ENCODE data around the gene PLCB4.

Gene PLCB4

DNA sequence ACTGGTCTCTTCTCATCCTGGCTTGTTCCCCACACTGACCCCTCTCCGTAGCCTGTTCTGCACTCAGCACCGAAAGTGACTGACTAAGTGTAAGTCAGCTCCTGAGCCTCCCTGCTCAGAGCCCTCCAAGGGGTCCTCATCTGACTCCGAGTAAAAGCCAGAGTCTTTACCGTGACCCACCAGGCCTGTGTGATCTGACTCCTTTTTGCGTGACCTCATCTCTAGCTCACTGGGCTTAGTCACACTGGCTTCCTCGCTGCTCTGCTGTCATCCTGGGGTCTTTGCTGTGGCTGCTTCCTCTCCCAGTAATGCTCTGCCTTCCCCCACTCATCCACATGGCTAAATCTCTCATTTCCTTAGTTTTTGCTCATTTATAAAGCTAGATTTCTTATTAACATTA, 116.6 kb downstream of the PLCB4 start:
- no peak for DNase-seq

DNA sequence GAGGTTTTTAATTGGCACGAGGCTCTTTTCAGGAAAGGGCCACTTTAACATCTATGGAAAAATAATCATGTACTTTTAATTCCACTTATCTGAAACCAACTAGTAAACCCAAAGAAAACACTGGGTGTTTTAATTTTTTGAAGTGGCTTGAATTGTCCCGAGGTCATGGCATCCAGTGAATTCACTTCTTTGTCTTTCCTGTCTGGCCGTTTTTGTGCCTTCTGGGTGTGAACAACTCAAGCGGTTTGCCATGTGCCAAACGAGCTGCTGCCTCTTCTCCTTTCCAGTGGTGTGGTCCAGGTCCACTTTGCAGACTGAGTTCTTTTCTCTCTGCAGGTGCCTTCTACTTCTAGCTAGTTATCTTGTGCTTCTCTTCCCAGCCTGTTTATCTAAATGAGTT, 117.5 kb downstream of the PLCB4 start:
- DNase-seq: no peak

DNA sequence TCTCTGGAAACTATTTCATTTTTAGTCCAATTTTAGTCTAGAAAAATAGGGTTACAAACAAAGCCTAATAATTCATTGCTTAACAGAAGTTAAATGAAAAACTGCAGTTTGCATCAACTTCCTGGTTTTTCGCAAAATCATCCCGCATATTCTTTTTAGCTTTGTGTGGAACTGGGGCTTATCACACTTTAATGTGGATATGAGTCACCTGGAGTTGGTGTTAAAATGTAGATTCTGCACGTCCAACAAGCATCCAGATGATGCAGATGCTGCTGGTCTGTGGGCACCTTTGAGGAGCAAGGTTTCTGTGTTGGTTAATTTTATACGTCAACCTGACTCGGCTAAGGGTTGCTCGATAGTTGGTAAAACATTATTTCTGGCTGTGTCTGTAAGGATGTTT, 126.1 kb downstream of the PLCB4 start:
- no peak for DNase-seq

DNA sequence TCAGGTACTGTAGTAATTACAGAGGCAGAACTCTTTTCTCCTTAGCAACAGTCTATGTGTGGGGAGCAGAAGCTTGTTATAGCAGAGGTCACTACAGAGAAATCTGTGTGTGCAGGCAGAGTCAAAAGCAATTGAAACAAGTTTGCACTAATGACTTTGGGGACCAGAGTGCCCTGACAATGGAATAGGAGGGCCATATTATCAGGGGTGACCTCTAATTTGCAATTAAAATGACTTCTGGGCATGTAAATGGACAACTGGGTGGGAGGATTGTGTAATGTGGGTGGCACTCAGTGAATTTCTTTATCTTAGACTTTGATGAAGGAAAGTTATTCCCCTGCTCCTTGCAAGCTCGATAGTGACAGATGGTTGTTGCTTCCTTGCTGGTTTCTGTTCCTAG, 127.2 kb downstream of the PLCB4 start:
- no peak for DNase-seq

DNA sequence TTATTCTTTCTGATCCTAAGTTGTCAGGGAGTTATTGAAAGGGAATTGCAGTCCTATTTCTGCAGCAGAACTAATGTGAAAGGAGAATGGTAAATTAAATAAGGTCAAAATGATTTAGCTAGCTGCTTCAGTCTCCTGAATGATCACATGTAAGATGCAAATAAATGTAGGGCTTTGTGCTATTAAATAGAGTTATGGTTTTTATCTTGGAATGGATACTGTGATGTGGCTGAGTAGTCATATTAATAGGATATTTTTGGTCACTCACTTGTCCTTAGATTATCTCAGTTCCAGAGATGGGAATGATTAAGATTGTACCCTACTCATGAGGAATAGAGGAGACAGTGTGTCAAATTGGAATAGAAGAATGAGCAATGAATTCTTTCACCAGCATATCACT, 129.6 kb downstream of the PLCB4 start:
- DNase-seq: no peak

DNA sequence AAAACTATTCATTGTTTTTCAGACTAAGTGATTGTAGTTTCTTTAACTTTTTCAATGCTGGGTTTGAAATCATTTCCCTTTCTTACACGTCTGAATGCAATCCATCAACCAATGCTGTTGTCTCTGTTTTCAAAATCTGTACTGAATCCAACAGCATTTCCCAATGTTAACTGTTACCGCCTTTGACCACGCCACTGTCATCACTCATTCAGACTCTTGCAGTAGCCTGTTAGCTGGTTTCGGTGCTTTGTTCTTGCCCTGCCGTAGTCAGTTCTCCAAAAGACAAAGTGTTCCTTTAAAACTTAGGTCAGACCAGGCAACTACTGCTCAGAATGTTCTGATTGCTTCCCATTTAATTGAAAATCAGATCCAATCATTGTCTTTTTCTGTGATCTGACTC, 131.3 kb downstream of the PLCB4 start:
- no peak for DNase-seq

DNA sequence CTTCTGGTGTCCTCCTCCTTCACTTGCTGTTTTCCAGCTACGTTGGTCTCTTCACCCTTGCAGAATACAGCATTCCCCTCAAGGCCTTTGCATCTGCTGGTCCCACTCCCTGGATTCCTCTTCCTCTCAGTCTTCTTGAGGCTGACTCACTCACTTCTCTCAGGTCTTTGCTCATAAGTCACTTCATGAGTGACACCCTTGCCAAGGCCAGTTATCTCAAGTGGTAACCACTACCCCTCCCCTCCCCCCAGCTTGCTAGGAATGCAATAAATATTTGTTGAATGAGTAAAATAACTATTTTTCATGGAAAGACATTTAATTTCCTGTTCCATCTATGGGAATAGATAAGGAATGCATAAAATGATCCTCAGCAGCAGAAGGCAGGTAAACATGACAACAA, 131.7 kb downstream of the PLCB4 start:
- no peak for DNase-seq

DNA sequence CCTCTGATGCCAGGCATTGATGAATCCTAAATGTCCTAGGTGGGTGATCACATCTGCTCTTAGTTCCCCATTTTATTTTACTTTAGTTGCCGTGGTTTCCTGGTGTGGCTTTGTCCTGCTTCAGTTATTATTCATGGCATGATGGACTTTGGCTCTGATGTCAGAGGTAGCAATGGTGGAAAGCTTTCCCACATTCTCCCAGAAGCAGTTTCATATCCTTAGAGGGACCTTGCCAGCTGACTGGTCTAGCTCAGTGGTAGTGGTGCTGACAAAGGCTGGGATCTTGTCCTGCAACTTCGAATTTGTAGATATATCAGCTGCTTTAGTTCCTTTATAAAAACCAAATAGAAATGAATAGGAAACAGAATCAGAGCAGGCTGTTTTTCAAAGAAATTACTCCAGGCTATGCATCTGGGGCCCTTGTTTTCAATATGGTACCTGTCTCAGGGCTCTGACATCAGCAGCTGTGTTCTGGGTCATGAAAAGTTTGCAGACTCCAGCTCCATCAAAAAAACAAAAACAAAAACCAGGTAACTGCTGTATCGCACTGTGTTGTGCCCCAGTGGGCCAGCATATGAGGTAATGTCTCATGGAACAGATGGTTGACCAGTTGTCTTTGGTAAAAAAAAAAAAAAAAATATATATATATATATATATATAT, 133.7 kb downstream of the PLCB4 start:
- no peak for DNase-seq

DNA sequence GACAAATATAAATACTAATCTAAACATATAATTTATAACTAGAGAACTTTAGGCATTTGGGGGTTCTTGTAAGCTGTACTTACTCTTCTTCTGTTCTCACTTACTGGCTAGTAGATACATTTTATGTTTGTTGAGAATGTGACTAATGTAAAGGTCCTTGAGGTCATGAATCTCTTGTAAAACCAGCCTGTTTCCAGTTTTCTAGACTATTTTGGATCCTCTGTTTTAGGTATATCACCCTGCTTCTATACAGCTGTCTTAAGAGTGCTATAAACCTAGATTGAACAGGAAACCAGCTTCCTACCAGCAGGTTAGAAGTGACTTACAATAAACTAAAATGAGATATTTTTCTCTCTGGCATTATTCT, 134.2 kb downstream of the PLCB4 start:
- no peak for DNase-seq

DNA sequence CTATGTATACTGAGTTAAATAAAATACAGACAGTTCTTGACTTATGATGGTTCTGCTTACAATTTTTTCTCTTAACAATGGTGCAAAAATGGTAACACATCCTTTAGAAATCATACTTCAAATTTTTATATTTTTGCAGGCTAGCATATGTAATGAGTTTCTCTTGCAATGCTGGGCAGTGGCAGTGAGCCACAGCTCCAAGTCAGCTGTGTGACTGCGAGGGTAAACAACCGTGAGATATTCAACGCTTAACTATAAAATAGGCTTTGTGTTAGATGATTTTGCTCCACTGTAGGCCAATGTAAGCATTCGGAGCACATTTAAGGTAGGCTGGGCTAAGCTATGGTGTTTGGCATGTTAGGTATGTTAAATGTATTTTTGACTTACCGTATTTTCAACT, 136.1 kb downstream of the PLCB4 start:
- no peak for DNase-seq

DNA sequence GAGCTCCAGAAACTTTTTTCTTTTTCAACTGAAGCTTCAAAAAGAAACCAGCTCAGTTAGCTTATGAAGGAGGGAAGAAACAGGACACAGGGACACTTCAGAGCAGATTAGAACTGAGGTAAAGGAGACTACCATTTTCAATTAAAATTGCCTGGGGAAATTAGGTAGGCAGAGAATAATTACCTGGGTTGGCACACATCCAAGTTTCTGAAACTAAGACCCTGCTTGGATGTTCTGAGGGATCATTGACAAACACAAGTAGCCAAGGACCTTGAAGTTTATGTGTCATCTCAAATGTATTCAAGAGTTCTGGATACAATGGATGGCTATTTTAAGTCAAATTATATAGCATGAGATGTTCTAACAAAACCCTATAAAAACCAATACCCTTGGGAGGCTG, 137.6 kb downstream of the PLCB4 start:
- DNase-seq: no peak

DNA sequence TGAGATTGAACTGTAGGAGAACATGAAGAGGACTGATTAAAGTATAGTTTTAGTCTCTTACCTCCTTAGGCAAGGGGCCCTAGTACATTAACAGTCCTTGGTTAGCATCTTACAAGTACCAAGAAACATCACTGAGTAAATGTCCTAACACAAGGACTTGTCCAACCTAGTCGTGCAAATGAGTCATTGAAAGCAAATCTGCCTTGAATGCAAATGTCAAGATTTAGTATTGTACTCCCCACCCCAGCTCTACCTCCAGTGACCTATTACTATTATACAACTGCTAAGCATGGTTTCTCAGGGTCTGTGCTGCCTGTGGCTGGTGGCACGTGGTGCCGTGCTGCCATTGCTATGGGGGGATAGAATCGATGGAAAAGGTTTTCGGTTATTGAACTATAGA, 138.4 kb downstream of the PLCB4 start:
- no peak for DNase-seq

DNA sequence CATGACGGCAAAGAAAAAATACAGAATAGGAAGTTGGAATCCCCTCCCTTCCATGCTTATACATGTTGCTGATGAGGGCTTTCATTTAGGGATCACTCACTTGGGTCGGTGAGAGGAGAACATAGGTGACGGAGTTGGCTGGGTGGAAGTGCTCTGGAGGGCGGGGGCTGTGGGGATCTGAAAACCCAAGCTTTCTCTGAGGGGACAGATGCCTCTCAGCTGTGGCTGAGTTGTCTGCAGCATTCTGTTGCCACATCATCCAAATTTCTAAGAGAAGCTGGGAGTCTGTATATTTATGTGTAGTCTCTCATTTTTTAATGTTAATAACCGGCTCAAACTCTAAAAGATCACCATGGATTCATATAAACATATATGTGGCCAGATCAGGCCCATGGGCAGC, 141.5 kb downstream of the PLCB4 start:
- no peak for DNase-seq

DNA sequence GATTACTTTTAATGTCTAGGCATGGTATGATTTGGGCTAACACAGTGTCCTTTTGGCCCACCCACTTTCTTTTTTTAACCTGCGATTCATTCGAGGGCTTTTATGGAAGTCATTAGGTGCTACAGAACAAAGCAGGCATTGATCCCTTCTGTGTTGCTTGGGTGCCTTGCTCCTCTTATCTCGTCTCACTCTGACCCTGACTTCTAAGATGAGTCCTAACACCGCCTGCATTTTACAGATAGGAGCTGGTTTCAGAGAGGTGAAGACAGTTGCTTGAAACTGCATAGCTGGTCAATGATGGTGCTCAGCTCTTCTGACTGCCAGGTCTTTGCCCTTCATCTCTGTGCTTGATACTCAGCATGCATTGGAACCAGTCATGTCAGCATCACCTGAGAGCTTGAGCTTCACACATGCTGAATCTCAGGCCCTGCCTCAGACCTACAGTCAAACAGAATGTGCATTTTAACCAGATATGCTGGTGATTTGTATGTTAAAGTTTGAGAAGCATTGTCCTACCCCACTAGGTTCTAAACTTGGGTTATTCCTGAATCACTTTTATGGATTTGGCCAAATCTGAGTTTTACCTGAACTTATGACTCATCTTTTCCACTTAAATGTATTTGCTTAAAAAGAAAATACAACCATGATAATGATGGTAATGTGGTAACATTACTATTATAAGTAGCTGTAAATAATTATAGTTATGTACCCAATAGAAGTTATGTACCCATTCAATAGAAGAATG, 142.3 kb downstream of the PLCB4 start:
- DNase-seq: no peak

DNA sequence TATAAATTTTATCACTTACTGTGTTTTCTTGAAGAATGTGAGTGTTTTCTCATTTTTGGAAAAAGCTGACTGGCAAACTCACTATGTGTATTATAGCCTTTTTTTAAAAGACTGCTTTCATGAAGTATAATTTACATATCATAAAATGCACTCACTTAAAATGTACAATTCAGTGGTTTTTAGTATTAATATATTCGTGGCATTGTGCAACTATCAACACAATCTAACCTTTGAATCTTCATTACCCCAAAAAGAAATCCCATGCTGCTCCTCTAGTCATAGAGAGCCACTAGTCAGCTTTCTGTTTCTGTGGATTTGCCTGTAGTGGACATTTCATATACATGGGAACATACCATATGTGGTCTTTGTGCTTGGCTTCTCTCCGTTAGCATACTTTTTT, 143.8 kb downstream of the PLCB4 start:
- no peak for DNase-seq

DNA sequence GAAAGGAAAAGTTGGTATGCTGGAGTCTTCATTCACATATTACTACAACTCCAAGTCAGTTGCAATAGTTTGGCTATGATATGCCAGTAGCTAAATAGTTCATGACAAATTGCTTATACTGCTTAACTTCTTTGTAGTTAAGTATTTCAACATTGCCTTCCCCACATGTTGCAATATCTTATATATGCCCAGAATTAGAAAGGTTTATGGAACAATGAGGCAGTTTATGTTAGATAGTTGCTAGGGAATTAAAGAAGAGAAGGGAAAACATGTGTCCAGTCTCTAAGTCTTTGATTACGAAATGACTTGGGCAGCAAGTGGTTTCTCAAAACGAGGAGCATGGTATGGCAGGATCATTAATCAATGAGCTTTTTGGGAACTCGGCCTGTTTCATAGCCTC, 145.8 kb downstream of the PLCB4 start:
- no peak for DNase-seq

DNA sequence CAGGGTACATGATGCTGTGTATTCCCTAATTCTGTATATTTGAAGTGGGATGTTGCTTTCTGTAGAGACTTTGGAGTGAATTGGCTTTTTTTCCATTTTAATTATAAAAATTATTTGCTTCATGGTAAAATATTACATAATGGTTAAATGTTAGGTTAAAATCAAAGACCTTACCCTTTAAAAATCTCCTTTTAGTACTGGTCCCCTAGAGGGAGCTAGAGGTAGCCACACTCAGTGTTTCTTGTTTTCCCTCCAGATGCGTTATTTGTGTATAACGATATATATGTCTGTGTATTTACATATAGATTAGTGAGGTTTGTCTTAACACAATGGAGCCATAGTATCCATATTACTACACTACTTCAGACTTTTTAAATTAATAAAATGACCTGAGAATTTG, 146.7 kb downstream of the PLCB4 start:
- no peak for DNase-seq

DNA sequence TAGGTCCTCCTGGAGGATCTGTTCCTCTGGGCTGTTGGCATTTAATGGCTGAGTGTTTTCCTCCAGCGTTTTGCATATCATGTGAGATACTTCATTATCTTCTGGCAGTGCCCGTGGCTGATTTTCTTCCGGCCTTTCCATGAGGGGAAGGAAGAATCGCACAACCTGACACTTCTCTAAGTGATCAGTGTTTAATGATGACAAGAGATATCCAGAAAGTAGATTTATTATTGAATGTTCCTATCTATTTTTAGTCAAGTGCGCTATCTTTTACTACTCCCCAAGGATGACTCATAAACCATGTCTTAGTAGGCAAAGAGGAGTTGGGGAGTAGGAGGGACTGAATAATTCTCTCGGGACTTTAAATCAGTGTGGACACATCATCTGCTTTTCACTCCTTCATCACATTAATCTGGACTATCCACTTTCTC, 149.7 kb downstream of the PLCB4 start:
- no peak for DNase-seq

DNA sequence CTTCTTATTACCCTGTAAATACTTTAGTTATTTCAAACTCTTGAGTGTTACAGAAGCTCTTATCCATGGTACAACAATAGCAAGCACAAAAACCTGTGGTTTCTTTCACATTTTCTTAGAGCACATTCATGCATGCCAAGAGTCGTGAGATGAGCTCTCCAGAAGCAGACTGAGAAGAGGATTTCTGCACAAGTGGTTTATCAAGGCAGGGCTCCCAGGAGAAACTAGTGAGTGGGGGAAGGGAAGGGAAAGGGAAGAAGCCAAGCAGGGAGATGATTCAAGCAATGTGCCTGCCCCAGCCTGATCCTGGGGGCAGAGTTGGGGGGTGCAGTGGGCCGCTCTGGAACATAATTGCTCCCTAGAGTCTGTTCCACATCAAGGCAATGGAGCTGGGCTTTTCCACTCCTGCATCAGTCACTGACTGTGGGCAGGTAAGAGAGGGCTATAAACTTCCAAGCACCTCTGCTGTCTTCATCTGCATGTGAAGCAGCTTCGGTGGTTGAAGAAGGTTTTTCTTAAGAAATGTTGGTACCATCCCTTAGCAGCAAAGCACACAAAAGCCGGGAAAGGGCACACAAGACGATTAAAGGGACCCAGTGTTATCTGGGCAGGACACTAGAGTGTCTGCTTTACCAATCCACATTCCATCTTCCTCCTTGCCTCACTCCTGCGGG, 152.1 kb downstream of the PLCB4 start:
- no peak for DNase-seq

DNA sequence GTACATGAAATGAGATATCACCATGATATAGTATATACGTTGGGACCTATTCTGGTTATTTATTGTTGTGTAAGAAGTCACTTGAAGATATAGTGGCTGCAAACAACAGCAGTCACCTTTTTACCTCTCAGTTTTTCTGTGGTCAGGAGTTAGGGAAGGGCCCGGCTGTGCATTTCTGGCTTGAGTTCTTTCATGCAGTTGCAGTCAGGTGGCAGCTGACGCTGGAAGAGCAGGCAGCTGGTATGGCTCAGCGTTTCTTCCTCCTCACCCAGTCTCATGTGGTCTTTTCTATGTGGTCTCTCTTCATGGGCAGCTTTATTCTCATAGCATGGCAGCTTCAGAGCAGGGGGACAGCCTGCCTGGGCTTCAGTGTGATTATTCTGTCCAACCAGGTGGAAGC, 154.4 kb downstream of the PLCB4 start:
- DNase-seq: no peak

DNA sequence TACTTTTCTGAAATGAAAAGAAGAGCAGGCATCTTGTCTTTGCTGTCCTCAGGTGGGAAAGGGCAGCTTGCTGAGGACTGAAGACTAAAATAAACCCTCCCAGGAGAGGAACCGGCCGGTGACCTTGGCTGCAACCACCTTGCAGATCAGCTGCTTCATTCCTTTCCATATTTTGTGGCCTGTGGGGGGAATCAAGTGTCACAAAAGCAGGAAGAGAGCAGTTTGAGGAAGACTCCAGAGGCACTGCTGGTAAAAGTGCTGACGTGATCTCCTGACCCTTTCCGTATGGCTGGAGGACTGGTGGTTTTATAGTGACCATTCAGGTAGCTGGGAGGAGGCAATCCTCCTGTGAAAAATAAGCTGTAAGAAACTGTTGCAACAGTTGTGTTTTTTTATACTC, 157.0 kb downstream of the PLCB4 start:
- DNase-seq: no peak

DNA sequence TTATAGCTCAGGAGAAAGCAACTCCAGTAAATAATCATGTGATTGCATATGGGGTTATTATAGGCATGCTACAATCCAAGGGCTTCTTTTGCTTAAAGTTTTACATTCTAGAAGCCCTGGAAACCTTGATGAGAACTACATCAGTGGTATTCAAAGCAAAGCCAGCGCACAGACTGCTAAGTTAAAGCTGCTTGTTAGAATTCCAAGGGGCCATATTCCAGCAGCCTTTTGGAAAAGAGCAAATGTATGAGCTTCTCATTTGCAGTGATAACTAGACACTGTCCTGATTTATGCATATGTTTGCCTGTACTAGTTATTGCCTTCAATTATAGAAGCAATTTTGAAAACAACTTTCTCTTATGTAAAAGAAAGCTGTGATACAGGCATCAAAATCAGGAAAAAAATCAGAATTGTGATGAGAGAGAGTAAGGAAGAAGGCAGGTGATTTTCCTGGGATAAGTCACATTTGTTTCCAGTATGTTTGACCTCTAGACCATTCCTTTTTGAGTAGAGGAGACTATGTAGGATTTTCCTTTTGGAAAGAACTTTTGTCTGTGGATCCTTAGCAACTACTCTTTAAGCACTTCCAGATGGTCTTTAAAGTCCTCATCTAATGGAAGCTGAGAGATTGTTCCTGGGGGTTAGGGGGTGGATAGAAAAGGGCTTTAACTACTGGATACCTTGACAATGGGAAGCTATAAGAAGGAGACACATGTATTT, 159.2 kb downstream of the PLCB4 start:
- no peak for DNase-seq

DNA sequence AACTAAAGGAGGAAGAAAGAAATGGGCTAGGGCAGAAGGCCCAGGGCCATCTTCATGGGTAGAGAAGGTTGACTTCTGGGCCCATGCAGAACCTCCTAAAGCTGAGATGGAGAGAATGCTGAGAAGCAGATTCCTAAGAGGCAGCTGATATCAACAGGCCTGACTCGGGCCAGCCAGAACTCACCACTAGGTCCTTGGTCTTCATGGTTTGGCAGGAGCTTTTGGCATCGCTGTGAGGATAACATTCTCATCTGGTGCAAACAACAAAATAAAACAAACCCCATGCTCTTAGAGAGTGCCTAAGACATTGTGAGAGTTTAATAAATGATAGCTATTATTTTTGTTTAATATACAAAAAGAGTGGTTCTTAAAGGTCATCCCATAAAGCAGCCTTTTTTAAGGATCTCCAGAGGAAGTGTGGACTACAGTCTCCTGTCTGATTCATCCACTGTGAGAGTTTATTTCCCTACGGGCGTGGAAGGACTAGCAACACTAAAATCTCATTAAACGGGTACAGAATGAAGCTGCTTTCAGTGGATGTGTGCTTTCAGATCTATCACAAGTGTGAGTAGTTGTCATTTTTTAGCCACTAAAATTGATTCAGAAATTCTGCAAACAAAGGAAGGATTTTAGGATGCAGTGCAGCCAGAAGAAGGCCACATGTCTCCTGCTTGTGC, 160.0 kb downstream of the PLCB4 start:
- no peak for DNase-seq
